GM21717 (cell line): ENCODE data around the gene XXYLT1.
"Not testable (repeated sequence)": the region's sequence is repeated elsewhere in the genome, so short reads cannot be mapped to it uniquely, and the experiment has no call there.

ENCODE experiments used
- ATAC-seq: cut with Tn5 transposase; IDR thresholded peaks from one replicate; pipeline ENCODE4 v1.9.1; 2021; ENCODE audit warnings: mild to moderate bottlenecking, moderate library complexity; ENCODE audit not compliant: unreplicated experiment

XXYLT1 gene

GRCh38 chr3:195117978-195118581, 152.9 kb downstream of the XXYLT1 start:
- no peak for ATAC-seq

GRCh38 chr3:195116407-195117185, 154.4 kb downstream of the XXYLT1 start:
- ATAC-seq: no peak

GRCh38 chr3:195115600-195116406, 155.2 kb downstream of the XXYLT1 start:
- ATAC-seq: no peak

- no peak for ATAC-seq
These were observed 156.0 kb downstream of the XXYLT1 start for GRCh38 chr3:195114786-195115599.

GRCh38 chr3:195113536-195114425, 157.2 kb downstream of the XXYLT1 start:
- no peak for ATAC-seq

- no peak for ATAC-seq
These were observed 157.9 kb downstream of the XXYLT1 start for GRCh38 chr3:195113048-195113447.

GRCh38 chr3:195112361-195112791, 158.6 kb downstream of the XXYLT1 start:
- ATAC-seq: no peak

- ATAC-seq: no peak
These were observed 159.2 kb downstream of the XXYLT1 start for GRCh38 chr3:195111766-195112165.

- ATAC-seq: no peak
These were observed 159.6 kb downstream of the XXYLT1 start for GRCh38 chr3:195111319-195111705.

GRCh38 chr3:195110647-195111318, 160.2 kb downstream of the XXYLT1 start:
- no peak for ATAC-seq

GRCh38 chr3:195109098-195109657, 161.8 kb downstream of the XXYLT1 start:
- no peak for ATAC-seq

- no peak for ATAC-seq
These were observed 163.4 kb downstream of the XXYLT1 start for GRCh38 chr3:195107593-195107992.

- ATAC-seq: not testable (repeated sequence)
These were observed 163.9 kb downstream of the XXYLT1 start for GRCh38 chr3:195107031-195107430.

- ATAC-seq: no peak
These were observed 164.5 kb downstream of the XXYLT1 start for GRCh38 chr3:195106418-195106906.

GRCh38 chr3:195105841-195106417, 165.0 kb downstream of the XXYLT1 start:
- ATAC-seq: no peak

- no peak for ATAC-seq
These were observed 165.6 kb downstream of the XXYLT1 start for GRCh38 chr3:195105389-195105788.

- no peak for ATAC-seq
These were observed 166.6 kb downstream of the XXYLT1 start for GRCh38 chr3:195104340-195104739.

- ATAC-seq: no peak
These were observed 167.3 kb downstream of the XXYLT1 start for GRCh38 chr3:195103623-195104022.
